ENCODE data around the gene NR2E3. TPM values are rescaled to one million over a fixed set of nuclear protein-coding genes. Genes with fewer than 3 reads are reported as not detected.

The NR2E3 gene
- polyA plus RNA-seq, 3 donors: not detected

DNA sequence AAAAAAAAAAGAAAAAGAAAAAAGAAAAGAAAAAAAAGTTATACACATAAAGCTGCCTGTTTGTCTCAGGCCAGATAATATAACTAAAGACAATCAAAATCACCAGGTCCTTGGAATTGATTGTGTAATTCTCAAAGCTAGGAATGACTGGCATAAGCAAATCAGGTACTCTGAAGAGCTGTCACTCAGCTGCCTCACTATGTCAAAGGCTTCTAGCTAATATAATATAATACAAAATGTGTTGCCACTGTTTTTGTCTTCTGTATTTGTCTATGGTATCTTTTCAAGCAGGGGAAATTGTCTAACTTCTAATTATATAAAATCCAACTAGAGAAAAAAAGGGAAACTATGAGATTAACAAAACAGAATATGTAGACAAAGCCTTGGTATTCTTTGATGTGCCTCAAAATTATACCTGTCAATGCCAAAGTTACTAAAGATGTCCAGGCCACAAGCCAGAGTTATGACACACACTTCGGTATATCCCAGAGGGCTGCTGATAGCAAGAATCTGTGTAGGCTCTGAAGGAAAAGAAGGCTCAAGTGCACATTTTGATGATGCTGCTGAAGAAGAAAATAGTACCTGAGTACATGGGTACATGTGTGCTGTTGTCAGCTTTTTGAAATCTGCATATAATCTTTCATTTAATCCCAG is 37.0 kb upstream of the NR2E3 start:
- H3K4me1 ChIP-seq (ENCODE audit: control insufficient read depth in 1 of 2, insufficient read depth in 2 of 2, low read length in 2 of 2): no peaks in the 10 kb centered on the region
- H3K4me1 Mint-ChIP-seq: no peaks in the 10 kb centered on the region
- no peaks in the 10 kb centered on the region for H3K36me3 Mint-ChIP-seq
- H2AFZ ChIP-seq (ENCODE audit: insufficient read depth, low read depth, low read length, poor library complexity, severe bottlenecking): no peak overlapping the region
- no peaks in the 10 kb centered on the region for H4K20me1 ChIP-seq (ENCODE audit: insufficient read depth, low read length)
- 80% methylated on average over 1 of the region's 1 CpG for WGBS (ENCODE audit: insufficient coverage)
- TF ChIP-seq, protein P1, sequence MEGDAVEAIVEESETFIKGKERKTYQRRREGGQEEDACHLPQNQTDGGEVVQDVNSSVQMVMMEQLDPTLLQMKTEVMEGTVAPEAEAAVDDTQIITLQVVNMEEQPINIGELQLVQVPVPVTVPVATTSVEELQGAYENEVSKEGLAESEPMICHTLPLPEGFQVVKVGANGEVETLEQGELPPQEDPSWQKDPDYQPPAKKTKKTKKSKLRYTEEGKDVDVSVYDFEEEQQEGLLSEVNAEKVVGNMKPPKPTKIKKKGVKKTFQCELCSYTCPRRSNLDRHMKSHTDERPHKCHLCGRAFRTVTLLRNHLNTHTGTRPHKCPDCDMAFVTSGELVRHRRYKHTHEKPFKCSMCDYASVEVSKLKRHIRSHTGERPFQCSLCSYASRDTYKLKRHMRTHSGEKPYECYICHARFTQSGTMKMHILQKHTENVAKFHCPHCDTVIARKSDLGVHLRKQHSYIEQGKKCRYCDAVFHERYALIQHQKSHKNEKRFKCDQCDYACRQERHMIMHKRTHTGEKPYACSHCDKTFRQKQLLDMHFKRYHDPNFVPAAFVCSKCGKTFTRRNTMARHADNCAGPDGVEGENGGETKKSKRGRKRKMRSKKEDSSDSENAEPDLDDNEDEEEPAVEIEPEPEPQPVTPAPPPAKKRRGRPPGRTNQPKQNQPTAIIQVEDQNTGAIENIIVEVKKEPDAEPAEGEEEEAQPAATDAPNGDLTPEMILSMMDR (IDR thresholded peaks at IDR 0.05): no peak
- H3K4me2 ChIP-seq (replicated peaks; ENCODE audit: extremely low read depth, low read length, poor library complexity, severe bottlenecking): no peak overlapping the region
- H3K4me3 Mint-ChIP-seq: no peak overlapping the region
- no peak overlapping the region for H3K27ac ChIP-seq (ENCODE audit: low read depth in 1 of 2, low read length in 2 of 2)
- peaks cover 0 to 1% (median 0%) of the 10 kb centered on the region in 7 donors for H3K9me3 Mint-ChIP-seq
- no peak for DNase-seq
- H3K27me3 Mint-ChIP-seq (ENCODE audit: low read depth in 3 of 3): peaks cover 3 to 8% (median 5%) of the 10 kb centered on the region in 3 donors
- no peaks in the 10 kb centered on the region for H3K9me3 ChIP-seq (replicated peaks in 1 of 2; ENCODE audit: control insufficient read depth in 1 of 2, insufficient read depth in 1 of 2, low read length in 2 of 2)
- no peak overlapping the region for H3K4me3 ChIP-seq (replicated peaks in 1 of 3; ENCODE audit: low read depth in 2 of 3, low read length in 3 of 3)
- H3K27me3 ChIP-seq (ENCODE audit: control insufficient read depth in 2 of 2, insufficient read depth in 2 of 2, low read length in 2 of 2): no peaks in the 10 kb centered on the region
- no peaks in the 10 kb centered on the region for H3K36me3 ChIP-seq (replicated peaks in 1 of 2; ENCODE audit: control insufficient read depth in 1 of 2, insufficient read depth in 2 of 2, low read length in 2 of 2)
- intact Hi-C loops (cut with micrococcal nuclease): no loop called here
- no peaks in the 10 kb centered on the region for H3K79me2 ChIP-seq (ENCODE audit: insufficient read depth, low read length)
- H3K9ac ChIP-seq (ENCODE audit: insufficient read depth, low read length, poor library complexity, severe bottlenecking): no peak overlapping the region
- no peak overlapping the region for H3K27ac Mint-ChIP-seq

DNA sequence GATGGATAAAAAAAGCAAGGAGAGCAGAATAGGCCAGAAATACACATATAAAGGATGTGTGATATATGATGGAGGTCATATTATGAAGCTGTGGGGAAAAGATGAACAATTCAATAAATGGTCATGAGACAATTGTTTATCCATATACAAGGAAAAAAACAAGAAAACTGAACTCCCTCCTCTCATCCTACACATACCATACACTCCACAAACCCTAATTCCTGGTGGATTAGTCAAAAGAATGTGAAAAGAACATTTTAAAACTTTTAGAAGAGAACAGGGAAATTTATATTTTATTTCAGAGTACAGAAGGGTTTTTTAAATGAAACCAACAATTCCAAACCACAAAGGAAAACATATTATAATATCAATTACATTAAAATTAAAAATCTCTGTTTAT is 34.5 kb upstream of the NR2E3 start:
- TF ChIP-seq, protein P1 (IDR thresholded peaks at IDR 0.05): no peak
- Histone ChIP-seq H4K20me1 (ENCODE audit: insufficient read depth, low read length) (no peaks in the 10 kb centered on the region), H3K4me2 (replicated peaks; ENCODE audit: extremely low read depth, low read length, poor library complexity, severe bottlenecking) (no peak overlapping the region), H3K4me3 (replicated peaks in 1 of 3; ENCODE audit: low read depth in 2 of 3, low read length in 3 of 3) (no peak overlapping the region), H3K36me3 (replicated peaks in 1 of 2; ENCODE audit: control insufficient read depth in 1 of 2, insufficient read depth in 2 of 2, low read length in 2 of 2) (no peaks in the 10 kb centered on the region), H3K27ac (ENCODE audit: low read depth in 1 of 2, low read length in 2 of 2) (no peak overlapping the region), H3K27me3 (ENCODE audit: control insufficient read depth in 2 of 2, insufficient read depth in 2 of 2, low read length in 2 of 2) (no peaks in the 10 kb centered on the region), H3K9me3 (replicated peaks in 1 of 2; ENCODE audit: control insufficient read depth in 1 of 2, insufficient read depth in 1 of 2, low read length in 2 of 2) (no peaks in the 10 kb centered on the region), H3K4me1 (ENCODE audit: control insufficient read depth in 1 of 2, insufficient read depth in 2 of 2, low read length in 2 of 2) (peaks cover 0 to 4% of the 10 kb centered on the region in 2 donors), H3K79me2 (ENCODE audit: insufficient read depth, low read length) (no peaks in the 10 kb centered on the region), H3K9ac (ENCODE audit: insufficient read depth, low read length, poor library complexity, severe bottlenecking) (no peak overlapping the region), H2AFZ (ENCODE audit: insufficient read depth, low read depth, low read length, poor library complexity, severe bottlenecking) (no peak overlapping the region)
- H3K27me3 Mint-ChIP-seq (ENCODE audit: low read depth in 3 of 3): peaks cover 2 to 8% (median 3%) of the 10 kb centered on the region in 3 donors
- peaks cover 0 to 1% (median 0%) of the 10 kb centered on the region in 7 donors for H3K9me3 Mint-ChIP-seq
- intact Hi-C loops (cut with micrococcal nuclease): no loop called here
- peaks cover 8% of the 10 kb centered on the region for H3K4me1 Mint-ChIP-seq
- no peak overlapping the region for H3K27ac Mint-ChIP-seq
- no peaks in the 10 kb centered on the region for H3K36me3 Mint-ChIP-seq
- H3K4me3 Mint-ChIP-seq: no peak overlapping the region
- DNase-seq: no peak

Measured in CD14-positive monocyte (primary cell).